Transverse colon (tissue), 4 donors: ENCODE results near the gene SLC19A1. TPM values are rescaled to one million over a fixed set of nuclear protein-coding genes. Genes with fewer than 3 reads are reported as not detected.

Source experiments
- DNase-seq: peaks from one replicate; pipeline ENCODE4 v3.0.0-alpha.2; 2019
- H3K27ac ChIP-seq, 4 donors: fragments of 200-600 bp; sonication (generic); 2 replicates each; pipeline ENCODE4 v1.5.1; 2016 to 2018; ENCODE audit warnings: inconsistent platforms in 4 of 4
- H3K27me3 ChIP-seq: fragments of 200-600 bp; sonication (generic); 2 replicates; pipeline ENCODE4 v1.5.1; 2017; ENCODE audit warnings: inconsistent platforms
- H3K36me3 ChIP-seq, 4 donors: fragments of 200-600 bp; sonication (generic); 2 replicates each; pipeline ENCODE4 v1.5.1; 2017 to 2019; ENCODE audit warnings: inconsistent platforms in 4 of 4
- H3K4me1 ChIP-seq, 4 donors: fragments of 200-600 bp; sonication (generic); 2 replicates each; pipeline ENCODE4 v1.5.1; 2017 to 2020; ENCODE audit warnings: inconsistent platforms in 4 of 4
- H3K4me3 ChIP-seq, 4 donors: fragments of 200-600 bp; sonication (generic); 1 replicate in 1 of 4; 2 replicates in 3 of 4; pipeline versions ENCODE4 v1.5.1 to v1.6.1; 2017 to 2019; ENCODE audit warnings: inconsistent platforms in 4 of 4
- H3K9me3 ChIP-seq, 2 donors: fragments of 200-600 bp; sonication (generic); 2 replicates each; pipeline ENCODE4 v1.5.1; 2017 to 2019; ENCODE audit warnings: inconsistent platforms in 2 of 2
- CTCF ChIP-seq, 5 experiments: fragments of 200-600 bp in 3 of 5; fragments of 450-650 bp in 2 of 5; sonication (generic) in 3 of 5; IDR thresholded peaks; 1 replicate in 2 of 5; 2 replicates in 3 of 5; pipeline ENCODE4 v1.5.1; 2016 to 2017; ENCODE audit warnings: antibody characterized with exemption in 5 of 5, inconsistent platforms in 3 of 5, mild to moderate bottlenecking in 2 of 5, moderate library complexity in 1 of 5
- EP300 ChIP-seq: sonication (generic); formaldehyde crosslinking; IDR thresholded peaks from one replicate; pipeline ENCODE4 v1.6.1; 2017; ENCODE audit warnings: antibody characterized with exemption, low read depth
- POLR2A ChIP-seq: fragments of 450-650 bp; IDR thresholded peaks from one replicate; pipeline ENCODE4 v1.6.1; 2016; ENCODE audit warnings: antibody characterized with exemption, mild to moderate bottlenecking, moderate library complexity
- POLR2AphosphoS5 ChIP-seq, 3 donors: sonication (generic); formaldehyde crosslinking; IDR thresholded peaks; one replicate each; pipeline ENCODE4 v1.6.1; 2016; ENCODE audit warnings: antibody characterized with exemption in 3 of 3
- WGBS, 2 donors: methylation state at CpG; one replicate each; pipeline ENCODE4 v1.1.5; 2018; ENCODE audit warnings: low coverage in 1 of 2; 5-methylcytosine and 5-hydroxymethylcytosine counted together
- in situ Hi-C, 4 donors: fragments of 200-750 bp; cut with MboI; loops; one replicate each; pipeline versions ENCODE4 v1.15.0 to v1.15.1; 2017; ENCODE audit warnings: low sequenced_read_pairs in 3 of 4, low pct_ligation_motif_present in 1 of 4, low pct_unique_long_range_greater_than_20kb in 1 of 4
- intact Hi-C: fragments of 100-400 bp; cut with DNase I; formaldehyde crosslinking; loops from one replicate; pipeline ENCODE4 v1.15.1; 2023; ENCODE audit warnings: low total_unique reads
- total RNA-seq, 4 donors: library from RNA; depleted of rRNA; stranded (reverse); fragments of >200 nt; gene quantifications; one replicate each; pipeline ENCODE4 v1.1.0, GENCODE V29; 2016

The SLC19A1 gene
- total RNA-seq, 4 donors from 2014 or later, result 8.3 to 24.1 (median 17.3) TPM

DNA sequence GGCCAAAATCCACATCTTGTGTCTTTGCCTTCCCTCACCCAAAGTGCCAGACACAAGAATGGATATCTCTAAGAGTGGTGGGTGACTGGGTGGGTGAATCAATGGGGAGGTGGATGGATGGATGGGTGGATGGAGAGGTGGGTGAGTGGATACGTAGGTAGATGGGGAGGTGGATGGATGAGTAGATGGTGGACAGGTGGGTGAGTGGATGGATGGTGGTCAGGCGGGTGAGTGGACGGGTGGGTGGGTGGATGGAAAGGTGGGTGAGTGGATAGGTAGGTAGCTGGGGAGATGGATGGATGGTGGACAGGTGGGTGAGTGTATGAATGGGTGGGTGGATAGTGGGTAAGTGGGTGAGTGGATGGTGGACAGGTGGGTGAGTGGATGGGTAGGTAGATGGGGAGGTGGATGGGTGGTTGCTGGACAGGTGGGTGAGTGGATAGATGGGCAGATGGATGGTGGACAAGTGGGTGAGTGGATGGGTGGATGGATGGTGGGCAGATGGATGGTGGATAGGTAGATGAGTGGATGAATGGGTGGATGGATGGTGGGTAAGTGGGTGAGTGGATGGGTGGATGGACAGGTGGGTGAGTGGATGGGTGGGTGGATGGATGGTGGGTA, 34.2 kb downstream of the SLC19A1 start:
- 90 to 93% methylated on average over 2 to 3 of the region's 3 CpGs for WGBS, 2 donors
- H3K4me1 ChIP-seq, result peaks cover 0 to 4% (median 0%) of the 10 kb centered on the region in 4 donors
- no peaks in the 10 kb centered on the region for H3K36me3 ChIP-seq
- intact Hi-C loops, result no loop called here
- peaks cover 8% of the 10 kb centered on the region for H3K27me3 ChIP-seq
- in situ Hi-C loops, result no loop called here
- TF ChIP-seq CTCF (IDR thresholded peaks at IDR 0.05) (no peak), EP300 (no peak), POLR2A (no peak), POLR2AphosphoS5 (IDR thresholded peaks at IDR 0.05) (no peak)
- H3K9me3 ChIP-seq, result no peaks in the 10 kb centered on the region
- H3K4me3 ChIP-seq, result no peak overlapping the region
- no peak overlapping the region for H3K27ac ChIP-seq
- DNase-seq, result no peak

GRCh38 chr21:45507523-45507875, 34.7 kb downstream of the SLC19A1 start:
- TF ChIP-seq CTCF (IDR thresholded peaks at IDR 0.05), result no peak
- no peak for TF ChIP-seq EP300
- no peak for TF ChIP-seq POLR2AphosphoS5 (IDR thresholded peaks at IDR 0.05)
- no peak for TF ChIP-seq POLR2A
- H3K4me3 ChIP-seq, result no peak overlapping the region
- H3K9me3 ChIP-seq, result no peaks in the 10 kb centered on the region
- in situ Hi-C loops (no loop called here), intact Hi-C loops (no loop called here)
- H3K27ac ChIP-seq, result no peak overlapping the region
- DNase-seq, result no peak
- H3K36me3 ChIP-seq, result no peaks in the 10 kb centered on the region
- peaks cover 8% of the 10 kb centered on the region for H3K27me3 ChIP-seq
- WGBS, 2 donors, result 81 to 89% methylated on average over 5 of the region's 9 CpGs
- no peaks in the 10 kb centered on the region for H3K4me1 ChIP-seq

- DNase-seq, result no peak
- intact Hi-C loops, result no loop called here
Observed at GRCh38 chr21:45506836-45507522, 35.3 kb downstream of the SLC19A1 start.

More at GRCh38 chr21:45506836-45507522, 35.3 kb downstream of the SLC19A1 start:
- Histone ChIP-seq H3K36me3 (no peaks in the 10 kb centered on the region), H3K9me3 (no peaks in the 10 kb centered on the region), H3K4me3 (no peak overlapping the region), H3K27ac (no peak overlapping the region), H3K4me1 (no peaks in the 10 kb centered on the region), H3K27me3 (peaks cover 8% of the 10 kb centered on the region)
- in situ Hi-C loops, result no loop called here
- WGBS, 2 donors, result 56% methylated on average over 3 of the region's 13 CpGs; no CpG with 5 or more reads in 1 of the 2 donors
- TF ChIP-seq CTCF (IDR thresholded peaks at IDR 0.05) (no peak), POLR2A (no peak), POLR2AphosphoS5 (IDR thresholded peaks at IDR 0.05) (no peak), EP300 (no peak)
